H1 (cell line): ENCODE measurements around the gene SLC5A7. TPM values are rescaled to one million over a fixed set of nuclear protein-coding genes. Genes with fewer than 3 reads are reported as not detected.

ENCODE experiments used
- RFX5 ChIP-seq: IDR thresholded peaks from 2 replicates; pipeline ENCODE4 v1.6.1; 2011; ENCODE audit warnings: low read depth, low read length, improper control_type of control experiment, borderline replicate concordance
- polyA plus RNA-seq, 7 experiments: library from polyadenylated mRNA; depleted of rRNA in 3 of 7; stranded (reverse) in 5 of 7; unstranded in 2 of 7; fragments of >200 nt in 5 of 7; fragments of 200-250 nt in 2 of 7; gene quantifications; 1 replicate in 5 of 7; 2 replicates in 1 of 7; 4 replicates in 1 of 7; pipeline versions ENCODE4 v1.2.1 to v1.2.3, GENCODE V29; 2011 to 2013; ENCODE audit warnings: missing spikeins in 2 of 7, mixed read lengths in 2 of 7
- total RNA-seq: library from RNA; stranded (reverse); fragmentation: NEBNext Ultra II Directional; extraction: Animal tissue kit (Norgen Biotek cat#: 25700); gene quantifications from 2 replicates; pipeline ENCODE4 v1.2.1, GENCODE V29; 2021

Gene SLC5A7
- total and polyA plus RNA-seq, 2 of the 8 experiments (the other 6 are each of a cell fraction or from before 2014, with no cell fraction given), result 0.15 to 0.30 TPM

- TF ChIP-seq RFX5, result no peak
Observed at GRCh38 chr2:108010912-108011591, 24.7 kb downstream of the SLC5A7 start (continued).
